ENCODE measurements around the gene SP110. TPM values are rescaled to one million over a fixed set of nuclear protein-coding genes. Genes with fewer than 3 reads are reported as not detected.
A peak's percentile ranks its signal among the peaks of the same experiment; 100 is the strongest.

Gene SP110
- total RNA-seq, 2 experiments from 2014 or later: 153 to 158 TPM

DNA sequence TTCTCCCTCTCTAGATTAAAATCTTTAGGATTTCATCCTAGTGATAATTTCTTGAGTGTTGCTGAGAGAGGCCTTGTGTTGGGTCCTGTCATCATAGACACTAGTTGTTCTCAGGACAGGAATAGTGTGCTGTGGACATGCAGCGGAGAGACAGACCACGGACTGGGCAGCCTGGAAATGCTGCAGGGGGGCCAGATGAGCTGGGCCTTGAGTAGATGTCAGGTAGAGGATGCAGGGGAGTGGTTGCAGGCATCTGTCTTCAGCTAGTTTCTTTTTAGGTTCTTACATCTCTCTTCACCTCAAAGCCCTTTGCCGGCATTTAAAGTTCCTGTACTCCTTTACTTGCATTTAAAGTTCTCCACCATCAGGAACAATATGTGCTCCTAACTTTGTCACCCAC is 42.8 kb downstream of the SP110 start:
- peaks cover 9% of the 10 kb centered on the region for H3K4me1 Mint-ChIP-seq
- H3K36me3 Mint-ChIP-seq: peaks cover 56% of the 10 kb centered on the region
- POLR2A ChIA-PET: interaction anchor here (0.5 kb wide), 1 partner anchor 178 kb away, joined by 4 read pairs; no protein-coding TSS in a partner anchor
- H3K4me3 Mint-ChIP-seq: no peak overlapping the region
- peak overlapping the region; percentile 26 for H3K27ac Mint-ChIP-seq
- ATAC-seq (ENCODE audit: low read depth) (no peak), DNase-seq (no peak)
- H3K27me3 Mint-ChIP-seq: no peaks in the 10 kb centered on the region
- H3K9me3 Mint-ChIP-seq: peaks cover 1% of the 10 kb centered on the region

DNA sequence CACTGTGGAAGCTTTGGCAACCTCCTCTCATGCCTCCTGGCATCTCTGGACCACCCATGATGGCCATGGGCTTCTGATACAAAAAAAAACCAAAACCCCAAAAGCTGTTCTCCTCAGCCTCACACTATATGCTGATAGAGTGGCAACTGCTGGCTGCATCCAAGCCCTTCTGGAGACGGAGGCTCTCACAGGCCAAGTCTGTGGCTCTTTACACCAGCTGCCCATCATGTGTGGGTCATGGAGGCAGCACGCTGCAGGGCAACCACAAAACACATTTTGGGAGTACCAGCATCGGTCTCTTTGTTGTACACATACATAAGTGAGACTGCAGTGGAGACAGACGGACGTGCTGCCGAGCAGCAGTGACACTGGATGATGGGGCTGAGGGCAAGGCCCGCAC is 45.3 kb downstream of the SP110 start:
- DNase-seq (no peak), ATAC-seq (ENCODE audit: low read depth) (no peak)
- Mint-ChIP-seq H3K27me3 (no peaks in the 10 kb centered on the region), H3K36me3 (peaks cover 57% of the 10 kb centered on the region), H3K4me3 (no peak overlapping the region), H3K9me3 (peaks cover 1% of the 10 kb centered on the region), H3K27ac (no peak overlapping the region), H3K4me1 (peaks cover 21% of the 10 kb centered on the region)
- POLR2A ChIA-PET: no interaction called here

DNA sequence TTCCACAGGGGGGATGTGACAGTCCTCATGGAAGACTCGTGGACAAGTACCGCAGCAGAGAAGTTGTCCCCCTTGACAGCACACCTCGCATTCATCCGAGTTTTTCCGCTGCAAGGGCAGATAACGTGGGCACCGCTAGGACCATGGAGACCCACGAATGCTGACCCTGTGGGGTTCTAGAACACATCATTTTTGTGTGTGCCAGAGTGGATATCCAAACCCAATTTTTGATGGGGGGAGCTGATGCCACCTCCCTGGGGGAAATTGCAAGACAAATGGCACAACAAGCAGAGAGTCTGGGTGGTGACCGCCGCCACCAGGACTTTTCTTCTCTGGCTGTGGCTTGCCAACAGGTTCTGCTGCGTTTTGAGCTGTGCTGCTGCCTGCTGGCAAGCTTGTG is 46.9 kb downstream of the SP110 start:
- H3K27ac Mint-ChIP-seq: no peak overlapping the region
- POLR2A ChIA-PET: no interaction called here
- no peaks in the 10 kb centered on the region for H3K27me3 Mint-ChIP-seq
- H3K36me3 Mint-ChIP-seq: peaks cover 59% of the 10 kb centered on the region
- H3K4me3 Mint-ChIP-seq: no peak overlapping the region
- H3K9me3 Mint-ChIP-seq: peaks cover 1% of the 10 kb centered on the region
- DNase-seq (no peak), ATAC-seq (ENCODE audit: low read depth) (no peak)
- H3K4me1 Mint-ChIP-seq: peaks cover 22% of the 10 kb centered on the region

DNA sequence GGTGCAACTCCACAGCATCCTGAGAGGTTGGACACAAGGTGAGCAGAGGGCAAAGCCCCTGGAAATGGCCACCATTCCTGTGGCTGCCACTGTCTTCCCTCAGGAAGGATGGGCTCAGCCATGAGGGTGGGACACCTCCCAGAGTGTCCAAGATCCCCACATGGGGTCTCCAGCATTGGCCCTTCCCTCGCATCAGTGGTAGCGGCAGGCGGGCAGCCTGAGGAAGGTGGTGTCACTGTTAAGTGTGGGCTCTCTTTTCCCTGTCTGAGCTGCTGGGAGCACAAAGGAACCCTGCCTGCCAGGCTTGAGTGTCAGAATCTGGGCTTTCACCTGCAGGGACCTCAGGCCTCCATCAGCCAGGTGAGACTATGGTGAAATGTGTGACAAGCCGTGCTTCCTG is 47.6 kb downstream of the SP110 start:
- no peak overlapping the region for H3K4me3 Mint-ChIP-seq
- H3K27ac Mint-ChIP-seq: no peak overlapping the region
- H3K9me3 Mint-ChIP-seq: peaks cover 1% of the 10 kb centered on the region
- peaks cover 59% of the 10 kb centered on the region for H3K36me3 Mint-ChIP-seq
- ATAC-seq (ENCODE audit: low read depth) (no peak), DNase-seq (no peak)
- POLR2A ChIA-PET: no interaction called here
- H3K27me3 Mint-ChIP-seq: no peaks in the 10 kb centered on the region
- H3K4me1 Mint-ChIP-seq: peaks cover 22% of the 10 kb centered on the region

DNA sequence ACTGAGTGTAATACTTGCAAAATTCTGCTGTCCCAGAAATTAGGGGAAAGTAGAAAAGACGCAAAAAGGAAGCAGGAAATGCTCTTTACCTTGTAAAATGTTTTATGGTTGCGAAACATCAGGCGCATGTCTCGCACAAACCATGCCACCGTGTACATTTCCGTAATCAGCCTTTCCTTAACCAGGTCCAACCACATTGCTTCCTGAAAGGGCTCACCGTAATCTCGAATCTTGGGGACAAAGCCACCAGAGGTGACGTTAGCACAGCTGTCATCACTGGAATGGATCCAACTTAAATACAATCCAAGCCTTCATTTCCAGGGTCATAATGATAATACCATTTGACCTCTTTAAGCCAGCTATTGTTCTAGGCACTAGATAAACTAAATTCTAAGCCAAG is 49.3 kb downstream of the SP110 start:
- H3K36me3 Mint-ChIP-seq: peaks cover 58% of the 10 kb centered on the region
- POLR2A ChIA-PET: interaction anchor here (0.6 to 1.7 kb wide), 3 partner anchors 10 to 38 kb away, joined by 3 to 4 read pairs (median 3); no protein-coding TSS in a partner anchor
- H3K27me3 Mint-ChIP-seq: no peaks in the 10 kb centered on the region
- H3K4me3 Mint-ChIP-seq: peak overlapping the region; percentile 44
- ATAC-seq (ENCODE audit: low read depth): peak; percentile 51
- H3K9me3 Mint-ChIP-seq: no peaks in the 10 kb centered on the region
- H3K27ac Mint-ChIP-seq: peak overlapping the region; percentile 86
- no peak for DNase-seq
- H3K4me1 Mint-ChIP-seq: peaks cover 22% of the 10 kb centered on the region

DNA sequence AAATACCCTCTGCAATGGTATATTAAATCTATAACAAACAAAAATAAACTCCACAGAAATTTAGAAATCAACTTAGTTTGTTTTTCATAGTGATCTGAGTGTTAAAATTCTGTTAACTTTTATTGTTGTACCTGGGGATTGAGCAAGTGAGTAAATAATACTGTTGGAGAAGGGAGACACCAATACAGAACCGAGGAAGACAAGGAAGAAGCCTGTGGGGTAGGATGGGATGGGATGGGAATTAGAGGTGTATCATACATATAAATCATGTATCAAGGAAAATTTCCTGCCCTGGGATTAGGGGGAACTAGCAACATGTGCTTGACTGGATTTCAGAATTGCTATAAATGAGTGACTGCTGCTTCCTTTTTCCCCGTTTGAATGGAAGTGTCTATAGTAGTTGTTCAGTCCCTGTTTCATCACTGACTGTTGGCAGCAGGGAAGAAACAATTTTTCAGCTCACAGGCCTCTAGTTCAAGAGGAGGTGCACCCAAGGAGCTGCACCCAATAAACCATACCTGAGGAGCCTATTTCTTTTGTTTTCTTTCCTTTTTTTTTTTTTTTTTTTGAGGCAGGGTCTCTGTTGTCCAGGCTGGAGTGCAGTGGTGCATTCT is 53.1 kb downstream of the SP110 start:
- Mint-ChIP-seq H3K4me1 (peaks cover 23% of the 10 kb centered on the region), H3K4me3 (no peak overlapping the region), H3K27ac (no peak overlapping the region), H3K9me3 (no peaks in the 10 kb centered on the region), H3K27me3 (no peaks in the 10 kb centered on the region), H3K36me3 (peaks cover 66% of the 10 kb centered on the region)
- POLR2A ChIA-PET: no interaction called here
- no peak for DNase-seq
- ATAC-seq (ENCODE audit: low read depth): no peak

DNA sequence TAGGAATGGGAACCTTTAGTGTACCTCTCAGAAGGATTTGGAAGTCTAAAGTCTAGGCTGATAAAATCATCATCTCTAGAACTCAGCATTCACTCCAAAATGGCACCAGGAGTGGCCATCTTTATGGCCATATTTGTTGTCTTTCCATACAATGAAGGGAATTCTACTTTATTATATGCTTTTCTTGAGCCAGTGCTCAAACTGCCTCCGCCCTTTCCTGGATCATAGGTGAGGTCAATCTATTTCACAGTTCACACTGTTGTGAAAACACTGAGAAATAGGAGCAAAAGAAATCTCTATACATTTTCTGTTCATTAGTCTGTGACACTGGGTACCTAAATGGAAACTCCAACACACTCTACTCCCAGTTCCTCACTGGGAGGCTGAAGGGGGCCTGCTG is 55.6 kb downstream of the SP110 start:
- no peak for DNase-seq
- Mint-ChIP-seq H3K27ac (no peak overlapping the region), H3K36me3 (peaks cover 43% of the 10 kb centered on the region), H3K27me3 (no peaks in the 10 kb centered on the region), H3K4me3 (no peak overlapping the region), H3K4me1 (peaks cover 9% of the 10 kb centered on the region), H3K9me3 (no peaks in the 10 kb centered on the region)
- ATAC-seq (ENCODE audit: low read depth): no peak
- POLR2A ChIA-PET: no interaction called here

DNA sequence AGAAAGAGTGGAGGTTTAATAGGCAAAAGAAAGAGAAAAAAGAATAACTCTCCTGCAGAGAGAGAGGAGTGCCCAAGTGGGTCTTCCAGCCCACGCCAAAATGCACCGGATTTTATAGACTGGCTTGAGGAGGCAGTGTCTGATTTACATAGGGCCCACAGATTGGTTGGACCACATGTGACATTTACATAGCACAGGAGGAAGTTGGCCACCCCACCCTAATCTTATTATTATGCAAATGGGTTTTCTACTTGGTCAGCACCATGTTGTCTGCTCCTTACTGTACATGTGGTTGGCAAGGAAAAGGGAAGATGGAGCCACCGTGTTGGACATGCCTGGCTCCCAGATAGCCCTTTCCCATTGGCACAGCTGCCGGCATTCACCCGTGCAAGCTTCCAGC is 56.8 kb downstream of the SP110 start:
- no peak for DNase-seq
- ATAC-seq (ENCODE audit: low read depth): no peak
- H3K36me3 Mint-ChIP-seq: peaks cover 34% of the 10 kb centered on the region
- no peaks in the 10 kb centered on the region for H3K9me3 Mint-ChIP-seq
- no peak overlapping the region for H3K4me3 Mint-ChIP-seq
- POLR2A ChIA-PET: no interaction called here
- no peak overlapping the region for H3K27ac Mint-ChIP-seq
- H3K27me3 Mint-ChIP-seq: no peaks in the 10 kb centered on the region
- peaks cover 6% of the 10 kb centered on the region for H3K4me1 Mint-ChIP-seq

DNA sequence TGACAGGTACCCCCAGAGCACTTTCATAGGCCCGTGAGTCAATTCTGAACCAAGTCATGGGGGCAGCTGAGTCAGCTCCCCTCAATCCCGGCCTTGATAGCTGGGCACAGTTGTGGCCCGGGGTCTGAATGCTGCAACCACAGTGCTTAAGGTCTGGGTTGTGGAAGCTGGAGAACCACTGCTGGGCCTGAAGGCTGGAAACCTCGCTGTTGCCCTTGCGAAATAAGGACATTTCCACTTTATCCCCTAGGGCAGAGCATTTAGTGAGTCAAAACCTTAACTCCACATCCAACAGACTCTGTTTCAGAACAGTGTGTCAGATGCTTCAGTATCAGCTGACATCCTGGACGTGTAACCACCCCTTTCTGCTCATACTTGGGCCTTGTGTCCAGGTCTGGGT is 58.6 kb downstream of the SP110 start:
- Mint-ChIP-seq H3K4me3 (no peak overlapping the region), H3K27me3 (no peaks in the 10 kb centered on the region), H3K4me1 (peaks cover 4% of the 10 kb centered on the region), H3K9me3 (no peaks in the 10 kb centered on the region), H3K27ac (no peak overlapping the region), H3K36me3 (peaks cover 21% of the 10 kb centered on the region)
- DNase-seq (no peak), ATAC-seq (ENCODE audit: low read depth) (no peak)
- POLR2A ChIA-PET: no interaction called here

DNA sequence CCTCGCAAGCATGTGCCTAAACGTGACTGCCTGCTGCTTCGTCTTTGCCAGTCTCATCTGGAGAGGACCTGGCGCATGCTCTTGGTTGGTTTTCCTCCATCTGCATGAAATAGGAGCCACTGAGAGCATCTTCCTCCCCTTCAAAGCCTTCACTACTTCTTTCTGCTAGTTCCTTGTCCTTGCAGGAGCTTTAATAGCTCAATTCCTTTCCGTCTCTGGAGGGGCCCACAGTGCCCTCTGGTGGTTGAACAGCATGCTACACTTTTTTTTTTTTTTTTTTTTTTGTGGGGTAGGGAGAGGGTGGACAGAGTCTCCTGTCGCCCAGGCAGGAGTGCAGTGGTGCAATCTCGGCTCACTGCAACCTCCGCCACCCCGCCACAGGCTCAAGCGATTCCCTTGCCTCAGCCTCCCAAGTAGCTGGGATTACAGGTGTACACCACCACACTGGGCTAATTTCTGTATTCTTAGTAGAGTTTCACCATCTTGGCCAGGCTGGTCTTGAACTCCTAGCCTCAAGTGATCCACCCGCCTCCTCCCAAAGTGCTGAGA is 59.6 kb downstream of the SP110 start:
- Mint-ChIP-seq H3K27ac (no peak overlapping the region), H3K4me1 (peaks cover 4% of the 10 kb centered on the region), H3K36me3 (peaks cover 20% of the 10 kb centered on the region), H3K9me3 (no peaks in the 10 kb centered on the region), H3K27me3 (no peaks in the 10 kb centered on the region), H3K4me3 (no peak overlapping the region)
- peak; percentile 31 for ATAC-seq (ENCODE audit: low read depth)
- peak; percentile 62 for DNase-seq
- POLR2A ChIA-PET: interaction anchor here (0.6 to 1.0 kb wide), 4 partner anchors 10 to 220 kb away, joined by 3 to 4 read pairs (median 4); no protein-coding TSS in a partner anchor

DNA sequence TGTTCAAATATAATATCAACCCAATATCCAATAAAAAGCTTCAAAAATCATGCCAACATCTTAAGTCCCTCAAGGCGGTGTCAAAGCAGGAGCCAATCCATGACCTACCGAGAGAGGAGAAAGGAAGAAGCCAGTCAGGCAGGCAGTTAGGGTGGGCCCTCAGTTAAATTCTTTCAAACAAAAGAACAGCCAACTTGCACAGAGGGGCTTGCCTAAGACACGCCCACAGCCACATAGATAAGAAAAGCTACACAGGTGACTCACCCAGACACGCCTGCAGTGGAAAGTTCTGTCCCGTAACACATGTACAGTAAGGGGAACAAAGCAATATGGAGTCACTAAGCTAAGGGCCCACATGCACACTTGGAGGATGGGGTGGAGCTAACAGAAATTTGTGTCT is 61.3 kb downstream of the SP110 start:
- H3K27ac Mint-ChIP-seq: no peak overlapping the region
- ATAC-seq (ENCODE audit: low read depth): no peak
- H3K4me1 Mint-ChIP-seq: peaks cover 4% of the 10 kb centered on the region
- H3K4me3 Mint-ChIP-seq: no peak overlapping the region
- no peaks in the 10 kb centered on the region for H3K27me3 Mint-ChIP-seq
- H3K9me3 Mint-ChIP-seq: no peaks in the 10 kb centered on the region
- DNase-seq: no peak
- POLR2A ChIA-PET: no interaction called here
- H3K36me3 Mint-ChIP-seq: peaks cover 5% of the 10 kb centered on the region

DNA sequence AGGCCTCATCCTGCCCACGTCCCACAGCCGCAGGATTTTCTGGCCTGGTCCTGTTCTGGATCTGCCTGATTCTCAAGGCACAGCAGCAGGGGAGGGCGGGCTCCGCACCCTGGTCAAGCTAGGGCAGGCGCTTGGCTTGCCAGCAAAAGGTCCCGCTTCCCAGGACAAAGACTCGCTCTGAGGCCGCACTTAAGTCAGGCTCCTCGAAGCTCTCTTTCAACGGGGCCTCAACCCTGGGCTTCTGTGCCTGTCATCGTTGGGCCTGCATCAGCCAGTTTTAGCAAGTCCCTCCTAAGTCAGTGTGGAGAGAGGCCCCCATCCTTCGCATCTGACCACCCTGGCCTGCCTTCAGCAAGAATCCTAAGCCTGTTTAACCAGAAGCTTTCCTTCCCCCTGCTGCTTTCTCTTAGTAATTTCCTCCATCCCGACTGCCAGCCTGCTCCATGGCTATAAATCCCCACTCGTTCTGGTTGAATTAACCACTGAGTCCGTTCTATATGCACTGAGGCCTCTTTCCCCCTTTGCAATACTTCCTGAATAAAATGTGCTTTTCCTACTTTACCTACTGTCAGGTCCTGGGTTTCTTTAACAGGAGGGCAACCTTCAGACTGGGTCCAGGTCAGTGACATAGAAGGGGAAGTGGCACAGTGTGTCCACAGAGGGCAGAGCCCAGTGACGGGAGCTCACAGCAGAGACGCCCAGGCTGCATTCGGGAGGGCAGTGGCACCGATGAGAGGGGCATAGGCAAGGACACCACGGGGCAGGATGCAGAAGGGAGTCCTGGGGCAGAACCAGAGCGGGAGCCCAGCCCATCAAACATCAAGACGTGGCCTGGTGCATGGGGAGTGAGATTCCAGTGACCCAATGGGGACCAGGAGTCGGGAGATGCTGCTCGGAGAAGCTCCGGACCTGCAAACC is 62.7 kb downstream of the SP110 start:
- ATAC-seq (ENCODE audit: low read depth) (no peak), DNase-seq (no peak)
- H3K36me3 Mint-ChIP-seq: no peaks in the 10 kb centered on the region
- peaks cover under 1% of the 10 kb centered on the region for H3K9me3 Mint-ChIP-seq
- H3K27me3 Mint-ChIP-seq: peaks cover 2% of the 10 kb centered on the region
- H3K27ac Mint-ChIP-seq: no peak overlapping the region
- peaks cover 4% of the 10 kb centered on the region for H3K4me1 Mint-ChIP-seq
- H3K4me3 Mint-ChIP-seq: no peak overlapping the region
- POLR2A ChIA-PET: no interaction called here

DNA sequence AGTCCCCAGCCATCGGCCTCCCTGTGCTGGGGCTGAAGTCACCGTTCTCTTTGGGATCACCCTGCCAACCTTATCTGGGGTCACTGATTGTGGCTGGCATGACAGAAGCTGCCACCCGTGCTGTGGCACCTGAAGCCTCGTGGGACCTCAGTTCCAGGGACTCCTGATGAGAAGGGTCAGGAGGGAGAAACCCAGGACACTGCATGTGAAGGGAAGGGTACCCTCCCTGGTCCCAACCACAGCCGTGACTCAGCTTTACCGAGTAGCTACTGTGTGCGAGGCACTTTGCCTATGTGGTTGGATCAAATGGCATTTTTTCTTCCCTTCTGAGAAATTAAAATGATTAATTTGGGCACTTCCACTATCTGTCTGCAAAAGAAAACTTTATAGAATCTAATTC is 64.4 kb downstream of the SP110 start:
- H3K36me3 Mint-ChIP-seq: no peaks in the 10 kb centered on the region
- no peaks in the 10 kb centered on the region for H3K4me1 Mint-ChIP-seq

More for the DNA sequence above, 64.4 kb downstream of the SP110 start:
- Mint-ChIP-seq H3K27me3 (peaks cover 4% of the 10 kb centered on the region), H3K9me3 (peaks cover 2% of the 10 kb centered on the region), H3K4me3 (no peak overlapping the region), H3K27ac (no peak overlapping the region)
- no peak for DNase-seq
- POLR2A ChIA-PET: no interaction called here
- no peak for ATAC-seq (ENCODE audit: low read depth)

Measured in activated naive CD8-positive, alpha-beta T cell treated with anti-CD3 and anti-CD28 coated beads, Interleukin-2, amount 10 ng/mL, durations not matched to agents 7 days and 5 days (primary cell).